ENCODE results near the gene CACNA2D3. TPM values are rescaled to one million over a fixed set of nuclear protein-coding genes. Genes with fewer than 3 reads are reported as not detected.

The CACNA2D3 gene
- total RNA-seq, 4 donors from 2014 or later, result 0.94 to 3.6 (median 2.1) TPM

- no peak for TF ChIP-seq CTCF (IDR thresholded peaks at IDR 0.05; ENCODE audit: low read depth)
Observed at GRCh38 chr3:54827056-54827687, 704.8 kb downstream of the CACNA2D3 start.

- TF ChIP-seq CTCF (IDR thresholded peaks at IDR 0.05; ENCODE audit: low read depth), result no peak
Observed at GRCh38 chr3:54827776-54828175, 705.4 kb downstream of the CACNA2D3 start.

GRCh38 chr3:54830658-54831057 lies 708.3 kb downstream of the CACNA2D3 start:
- TF ChIP-seq CTCF (IDR thresholded peaks at IDR 0.05; ENCODE audit: low read depth), result no peak

GRCh38 chr3:54831112-54831511 lies 708.8 kb downstream of the CACNA2D3 start:
- no peak for TF ChIP-seq CTCF (IDR thresholded peaks at IDR 0.05; ENCODE audit: low read depth)

GRCh38 chr3:54832876-54833275 lies 710.5 kb downstream of the CACNA2D3 start:
- TF ChIP-seq CTCF (IDR thresholded peaks at IDR 0.05; ENCODE audit: low read depth), result no peak

- TF ChIP-seq CTCF (IDR thresholded peaks at IDR 0.05; ENCODE audit: low read depth), result no peak
Observed at GRCh38 chr3:54835701-54836100, 713.3 kb downstream of the CACNA2D3 start.

GRCh38 chr3:54836871-54837270 lies 714.5 kb downstream of the CACNA2D3 start:
- no peak for TF ChIP-seq CTCF (IDR thresholded peaks at IDR 0.05; ENCODE audit: low read depth)
